Tibial nerve (tissue), 4 donors: ENCODE measurements around the gene FBXL17. TPM values are rescaled to one million over a fixed set of nuclear protein-coding genes. Genes with fewer than 3 reads are reported as not detected.
"Not testable (repeated sequence)": the region's sequence is repeated elsewhere in the genome, so short reads cannot be mapped to it uniquely, and the experiment has no call there.

Experiments used
- DNase-seq, 2 donors: peaks; one replicate each; pipeline ENCODE4 v3.0.0-alpha.2; 2019; ENCODE audit warnings: low spot score in 2 of 2
- H3K27ac ChIP-seq, 4 donors: fragments of 200-600 bp; sonication (generic) in 3 of 4; one replicate each; pipeline ENCODE4 v1.5.1; 2017 to 2019; ENCODE audit warnings: mild to moderate bottlenecking in 1 of 4
- H3K27me3 ChIP-seq, 2 donors: fragments of 200-600 bp; sonication (generic) in 1 of 2; one replicate each; pipeline versions ENCODE4 v1.5.1 to v1.6.0; 2017 to 2019
- H3K36me3 ChIP-seq, 3 donors: fragments of 200-600 bp; sonication (generic); one replicate each; pipeline ENCODE4 v1.5.1; 2018 to 2019
- H3K4me1 ChIP-seq, 4 donors: fragments of 200-600 bp; sonication (generic) in 3 of 4; one replicate each; pipeline ENCODE4 v1.5.1; 2017 to 2019
- H3K4me3 ChIP-seq, 4 donors: fragments of 200-600 bp; sonication (generic) in 3 of 4; one replicate each; pipeline ENCODE4 v1.5.1; 2017 to 2019; ENCODE audit warnings: mild to moderate bottlenecking in 1 of 4, moderate library complexity in 1 of 4
- H3K9me3 ChIP-seq, 4 donors: fragments of 200-600 bp; sonication (generic) in 3 of 4; one replicate each; pipeline ENCODE4 v1.5.1; 2017 to 2019
- CTCF ChIP-seq, 5 experiments: fragments of 200-600 bp in 3 of 5; fragments of 450-650 bp in 2 of 5; sonication (generic) in 3 of 5; IDR thresholded peaks; one replicate each; pipeline ENCODE4 v1.5.1; 2016 to 2019; ENCODE audit warnings: antibody characterized with exemption in 5 of 5, mild to moderate bottlenecking in 3 of 5, moderate library complexity in 2 of 5
- EP300 ChIP-seq, 2 donors: sonication (generic); formaldehyde crosslinking; IDR thresholded peaks; one replicate each; pipeline ENCODE4 v1.6.1; 2017; ENCODE audit warnings: antibody characterized with exemption in 2 of 2, mild to moderate bottlenecking in 1 of 2
- POLR2A ChIP-seq, 2 donors: fragments of 450-650 bp; IDR thresholded peaks; one replicate each; pipeline ENCODE4 v1.6.1; 2017; ENCODE audit warnings: antibody characterized with exemption in 2 of 2, mild to moderate bottlenecking in 2 of 2, moderate library complexity in 2 of 2
- WGBS, 2 donors: methylation state at CpG; one replicate each; pipeline ENCODE4 v1.1.5; 2018; 5-methylcytosine and 5-hydroxymethylcytosine counted together
- total RNA-seq, 4 donors: library from RNA; depleted of rRNA; stranded (reverse); fragments of >200 nt; gene quantifications; one replicate each; pipeline ENCODE4 v1.1.0, GENCODE V29; 2016

FBXL17 gene
- total RNA-seq, 4 donors from 2014 or later: 16.5 to 19.0 (median 17.6) TPM

DNA sequence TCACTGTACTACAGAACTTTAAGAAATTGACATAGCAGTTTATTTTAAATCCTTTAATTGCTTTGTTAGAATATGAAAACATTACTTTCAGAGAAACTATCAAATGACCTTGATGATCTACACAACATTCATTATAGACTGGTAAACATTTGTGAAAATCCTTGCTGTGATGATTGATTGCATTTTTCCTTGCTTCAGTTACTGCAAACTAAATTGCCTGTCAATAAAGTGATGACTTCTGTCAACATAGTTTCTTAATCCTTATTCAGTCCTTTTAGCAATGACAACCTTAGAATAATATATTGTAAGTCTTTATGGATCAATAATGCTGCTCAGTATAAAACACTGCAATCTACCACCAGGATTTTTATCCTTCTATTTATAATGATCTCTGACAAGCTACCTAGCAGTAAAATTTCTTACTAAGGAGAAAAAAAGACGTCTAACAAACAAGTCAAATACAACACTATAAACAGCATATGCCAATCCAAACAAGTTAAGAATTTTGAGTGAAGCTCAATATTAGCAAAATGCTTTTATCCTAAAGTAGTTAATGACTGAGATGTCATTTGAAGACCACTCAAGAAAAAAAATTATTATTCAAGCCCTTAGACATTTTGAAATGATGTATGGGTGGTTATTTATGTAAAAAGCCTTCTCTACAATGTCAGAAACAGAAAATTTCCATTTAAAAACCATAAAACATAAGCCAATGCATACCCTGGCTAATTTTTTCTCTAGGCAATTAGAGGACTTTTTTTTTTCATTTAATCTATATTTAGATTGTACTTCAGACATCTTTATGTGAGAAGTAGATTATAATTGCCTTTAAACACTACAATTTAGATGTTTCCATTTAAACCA lies 105.5 kb downstream of the FBXL17 start:
- no peaks in the 10 kb centered on the region for H3K36me3 ChIP-seq
- TF ChIP-seq POLR2A (IDR thresholded peaks at IDR 0.05) (no peak), EP300 (IDR thresholded peaks at IDR 0.05) (no peak), CTCF (IDR thresholded peaks at IDR 0.05) (no peak)
- WGBS, 2 donors: 56% methylated on average over 1 of the region's 1 CpG
- H3K4me1 ChIP-seq: peaks cover 0 to 15% (median 0%) of the 10 kb centered on the region in 4 donors
- H3K9me3 ChIP-seq: no peaks in the 10 kb centered on the region
- no peak overlapping the region for H3K4me3 ChIP-seq
- H3K27me3 ChIP-seq: no peaks in the 10 kb centered on the region
- no peak for DNase-seq
- no peak overlapping the region for H3K27ac ChIP-seq

DNA sequence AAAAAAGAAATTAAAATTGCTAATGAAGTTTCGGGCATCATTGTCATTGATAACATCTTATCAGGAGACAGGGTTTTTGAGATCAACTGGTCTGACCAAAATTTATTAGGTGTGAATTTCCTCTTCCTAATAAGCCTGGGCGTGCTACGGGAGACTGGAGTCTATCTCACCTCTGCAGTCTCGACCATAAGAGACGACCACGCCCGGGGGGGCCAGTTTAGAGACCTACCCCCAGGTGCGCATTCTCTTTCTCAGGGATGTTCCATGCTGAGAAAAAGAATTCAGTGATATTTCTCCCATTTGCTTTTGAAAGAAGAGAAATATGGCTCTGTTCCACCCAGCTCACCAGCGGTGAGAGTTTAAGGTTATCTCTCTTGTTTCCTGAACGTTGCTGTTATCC lies 107.8 kb downstream of the FBXL17 start:
- 89 to 91% methylated on average over 10 of the region's 10 CpGs for WGBS, 2 donors
- not testable (repeated sequence) for DNase-seq, H3K36me3 ChIP-seq

DNA sequence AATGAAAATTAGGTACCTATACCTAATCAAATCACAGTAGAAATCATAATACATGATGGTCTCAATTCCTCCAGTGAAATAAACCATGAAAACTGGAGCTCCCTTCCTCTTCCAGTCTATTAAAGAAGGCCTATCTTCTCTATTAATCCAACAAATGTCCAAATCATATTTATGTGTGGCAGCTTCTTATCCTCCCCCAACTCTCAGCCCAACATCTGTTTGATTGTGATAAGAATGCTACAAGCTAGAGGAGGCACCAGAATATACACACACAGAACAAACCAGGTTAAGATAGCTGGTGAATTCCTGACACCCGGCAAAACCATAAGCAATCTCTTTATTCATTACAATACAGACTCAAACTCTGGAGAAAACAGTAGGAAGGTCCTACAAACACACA lies 110.8 kb downstream of the FBXL17 start:
- H3K36me3 ChIP-seq: no peaks in the 10 kb centered on the region
- no peaks in the 10 kb centered on the region for H3K9me3 ChIP-seq
- WGBS, 2 donors: 86 to 88% methylated on average over 1 of the region's 1 CpG
- no peak overlapping the region for H3K4me3 ChIP-seq
- H3K27me3 ChIP-seq: no peaks in the 10 kb centered on the region
- DNase-seq: no peak
- no peak overlapping the region for H3K27ac ChIP-seq
- TF ChIP-seq EP300 (IDR thresholded peaks at IDR 0.05): no peak
- TF ChIP-seq CTCF (IDR thresholded peaks at IDR 0.05): no peak
- no peak for TF ChIP-seq POLR2A (IDR thresholded peaks at IDR 0.05)
- no peaks in the 10 kb centered on the region for H3K4me1 ChIP-seq

More for the DNA sequence above, 107.8 kb downstream of the FBXL17 start:
- not testable (repeated sequence) for H3K27me3 ChIP-seq, H3K9me3 ChIP-seq, H3K4me3 ChIP-seq, H3K27ac ChIP-seq
- H3K4me1 ChIP-seq: peaks cover 0 to 15% (median 0%) of the 10 kb centered on the region in 4 donors

GRCh38 chr5:108266242-108266641 lies 115.7 kb downstream of the FBXL17 start:
- DNase-seq: no peak
- Histone ChIP-seq H3K9me3 (no peaks in the 10 kb centered on the region), H3K4me3 (no peak overlapping the region), H3K4me1 (peaks cover 0 to 17% (median 0%) of the 10 kb centered on the region in 4 donors), H3K27ac (no peak overlapping the region), H3K27me3 (no peaks in the 10 kb centered on the region), H3K36me3 (no peaks in the 10 kb centered on the region)
- TF ChIP-seq EP300 (IDR thresholded peaks at IDR 0.05): no peak
- TF ChIP-seq CTCF (IDR thresholded peaks at IDR 0.05): no peak
- no peak for TF ChIP-seq POLR2A (IDR thresholded peaks at IDR 0.05)
- 75 to 76% methylated on average over 2 of the region's 2 CpGs for WGBS, 2 donors

- no peak overlapping the region for H3K27ac ChIP-seq
- H3K9me3 ChIP-seq: no peaks in the 10 kb centered on the region
- WGBS, 2 donors: 55% methylated on average over 2 of the region's 2 CpGs
- H3K36me3 ChIP-seq: no peaks in the 10 kb centered on the region
- H3K4me3 ChIP-seq: no peak overlapping the region
- no peaks in the 10 kb centered on the region for H3K27me3 ChIP-seq
- H3K4me1 ChIP-seq: peaks cover 0 to 25% (median 0%) of the 10 kb centered on the region in 4 donors
- no peak for DNase-seq
- TF ChIP-seq EP300 (IDR thresholded peaks at IDR 0.05) (no peak), POLR2A (IDR thresholded peaks at IDR 0.05) (no peak), CTCF (IDR thresholded peaks at IDR 0.05) (no peak)
These were observed 117.4 kb downstream of the FBXL17 start for GRCh38 chr5:108264533-108264932.
